ENCODE results near the gene CAPNS2. TPM values are rescaled to one million over a fixed set of nuclear protein-coding genes. Genes with fewer than 3 reads are reported as not detected.

CAPNS2 gene
- total RNA-seq, 1 donor from 2014 or later = not detected

- H3K4me1 Mint-ChIP-seq (ENCODE audit: low read depth) = peaks cover 2% of the 10 kb centered on the region
- H3K27ac Mint-ChIP-seq = no peak overlapping the region
- H3K27me3 Mint-ChIP-seq = no peaks in the 10 kb centered on the region
- no peak overlapping the region for H3K4me3 Mint-ChIP-seq (ENCODE audit: low read depth)
- DNase-seq (ENCODE audit: low spot score, unreplicated experiment) = no peak
- peaks cover 4% of the 10 kb centered on the region for H3K36me3 Mint-ChIP-seq (ENCODE audit: insufficient read depth)
- no peak for TF ChIP-seq CTCF (IDR thresholded peaks at IDR 0.05; ENCODE audit: unreplicated experiment)
- H3K9me3 Mint-ChIP-seq (ENCODE audit: low read depth) = peaks cover 5% of the 10 kb centered on the region
Observed at GRCh38 chr16:55557186-55557585, 9.3 kb upstream of the CAPNS2 start.

DNA sequence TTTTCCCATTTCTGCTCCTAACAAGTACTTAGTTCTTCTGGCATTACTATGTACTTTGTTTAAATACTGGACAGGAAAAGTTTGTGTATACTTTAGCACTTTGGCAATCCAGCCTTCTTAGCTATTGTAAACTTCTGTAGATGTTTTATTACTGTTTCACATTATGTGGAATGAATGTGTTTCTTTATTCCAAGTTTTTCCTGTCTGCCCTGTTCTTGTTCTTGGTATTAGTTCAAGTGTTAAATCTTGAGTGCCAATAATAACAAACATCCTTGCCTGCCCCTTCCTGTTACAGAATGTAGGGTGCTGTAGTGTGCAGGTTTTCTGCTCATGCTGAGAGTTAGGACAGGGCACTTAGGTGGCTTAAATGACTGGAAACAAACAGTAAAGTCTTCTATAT lies 7.3 kb upstream of the CAPNS2 start:
- DNase-seq (ENCODE audit: low spot score, unreplicated experiment) = no peak
- no peaks in the 10 kb centered on the region for H3K27me3 Mint-ChIP-seq
- H3K9me3 Mint-ChIP-seq (ENCODE audit: low read depth) = no peaks in the 10 kb centered on the region
- peaks cover 1% of the 10 kb centered on the region for H3K36me3 Mint-ChIP-seq (ENCODE audit: insufficient read depth)
- TF ChIP-seq CTCF (IDR thresholded peaks at IDR 0.05; ENCODE audit: unreplicated experiment) = no peak
- peaks cover 2% of the 10 kb centered on the region for H3K4me1 Mint-ChIP-seq (ENCODE audit: low read depth)
- H3K27ac Mint-ChIP-seq = no peak overlapping the region
- H3K4me3 Mint-ChIP-seq (ENCODE audit: low read depth) = no peak overlapping the region

DNA sequence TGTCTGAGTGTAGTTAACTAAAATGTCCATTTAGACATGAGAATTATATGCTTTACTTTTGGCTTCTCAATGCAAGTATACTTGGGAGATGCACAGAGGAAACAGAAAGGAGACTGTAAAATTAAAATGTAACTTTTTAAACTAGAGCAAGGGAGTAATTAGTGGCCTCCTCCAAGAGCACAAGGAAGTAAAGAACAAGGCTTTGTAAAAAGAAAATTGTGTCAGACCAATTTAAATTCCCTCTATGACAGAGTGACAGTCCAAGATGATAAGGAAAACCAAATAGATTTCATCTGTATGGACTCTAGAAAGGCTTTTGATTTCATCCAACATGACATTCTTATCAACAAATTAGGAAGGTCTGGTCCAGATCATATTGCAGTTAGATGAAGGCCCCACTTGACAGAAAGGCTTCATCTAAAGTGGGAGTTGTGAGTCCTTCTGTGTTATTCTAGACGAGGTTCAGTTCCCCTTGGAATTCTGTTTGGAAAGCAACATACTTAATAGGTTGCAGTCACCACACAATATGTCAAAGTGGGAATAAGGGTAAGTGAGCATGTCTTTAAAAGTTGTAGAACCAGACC lies 6.5 kb upstream of the CAPNS2 start:
- no peaks in the 10 kb centered on the region for H3K9me3 Mint-ChIP-seq (ENCODE audit: low read depth)
- H3K4me1 Mint-ChIP-seq (ENCODE audit: low read depth) = peaks cover 2% of the 10 kb centered on the region
- H3K27ac Mint-ChIP-seq = no peak overlapping the region
- no peak overlapping the region for H3K4me3 Mint-ChIP-seq (ENCODE audit: low read depth)
- no peaks in the 10 kb centered on the region for H3K27me3 Mint-ChIP-seq
- DNase-seq (ENCODE audit: low spot score, unreplicated experiment) = no peak
- TF ChIP-seq CTCF (IDR thresholded peaks at IDR 0.05; ENCODE audit: unreplicated experiment) = no peak
- peaks cover 1% of the 10 kb centered on the region for H3K36me3 Mint-ChIP-seq (ENCODE audit: insufficient read depth)

DNA sequence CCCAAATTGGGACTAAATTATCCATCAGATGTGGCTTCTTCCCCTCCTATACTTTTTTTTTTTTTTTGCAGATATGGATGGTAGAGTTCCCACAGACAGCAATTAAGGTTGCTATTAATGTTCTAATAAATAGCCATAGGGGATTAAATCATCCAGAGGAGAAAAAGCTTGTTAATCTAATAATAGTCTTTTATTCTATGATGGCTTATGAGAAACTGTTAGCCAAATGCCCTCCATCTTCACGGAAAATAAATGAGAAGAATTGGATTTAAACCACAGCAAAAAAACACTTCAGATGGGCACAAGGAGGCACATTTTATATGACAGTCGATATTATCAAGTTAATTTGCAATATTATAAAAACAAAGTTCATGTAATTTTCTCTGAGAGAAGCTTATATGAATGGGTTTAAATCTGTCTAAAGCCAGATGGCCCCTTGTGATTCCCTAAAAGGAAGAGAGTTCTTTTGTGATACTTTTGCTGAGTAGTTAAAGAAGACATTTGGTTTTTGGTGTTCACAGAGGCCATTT lies 5.1 kb upstream of the CAPNS2 start:
- H3K27me3 Mint-ChIP-seq = no peaks in the 10 kb centered on the region
- TF ChIP-seq CTCF (IDR thresholded peaks at IDR 0.05; ENCODE audit: unreplicated experiment) = no peak
- H3K4me3 Mint-ChIP-seq (ENCODE audit: low read depth) = no peak overlapping the region
- no peak for DNase-seq (ENCODE audit: low spot score, unreplicated experiment)
- no peaks in the 10 kb centered on the region for H3K9me3 Mint-ChIP-seq (ENCODE audit: low read depth)
- peaks cover 1% of the 10 kb centered on the region for H3K36me3 Mint-ChIP-seq (ENCODE audit: insufficient read depth)
- H3K27ac Mint-ChIP-seq = no peak overlapping the region
- H3K4me1 Mint-ChIP-seq (ENCODE audit: low read depth) = peaks cover 2% of the 10 kb centered on the region

DNA sequence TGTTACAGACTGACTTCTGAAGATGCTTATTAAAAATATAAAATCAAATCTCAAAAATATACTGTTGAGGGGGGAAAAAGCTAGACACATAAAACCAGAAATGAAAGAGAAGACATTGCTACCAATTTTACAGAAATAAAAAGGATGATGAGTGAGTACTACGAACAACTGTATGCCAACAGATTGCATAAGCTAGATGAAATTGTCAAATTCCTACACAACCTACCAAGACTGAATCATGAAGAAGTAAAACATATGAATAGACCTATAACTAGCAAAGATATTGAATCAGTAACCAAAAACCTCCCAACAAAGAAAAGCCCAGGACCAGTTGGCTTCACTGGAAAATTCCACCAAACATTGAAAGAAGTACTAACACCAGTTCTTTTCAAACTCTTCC lies 3.5 kb upstream of the CAPNS2 start:
- Mint-ChIP-seq H3K27me3 (no peaks in the 10 kb centered on the region), H3K4me1 (ENCODE audit: low read depth) (no peaks in the 10 kb centered on the region), H3K27ac (no peak overlapping the region), H3K9me3 (ENCODE audit: low read depth) (no peaks in the 10 kb centered on the region), H3K36me3 (ENCODE audit: insufficient read depth) (peaks cover 2% of the 10 kb centered on the region), H3K4me3 (ENCODE audit: low read depth) (no peak overlapping the region)
- no peak for TF ChIP-seq CTCF (IDR thresholded peaks at IDR 0.05; ENCODE audit: unreplicated experiment)
- no peak for DNase-seq (ENCODE audit: low spot score, unreplicated experiment)
